AG04449 (cell line): ENCODE measurements around the gene KDM5D.

Experiments used
- CTCF ChIA-PET: fragments of 350-600 bp; formaldehyde crosslinking; extraction: SDS; loops from one replicate; lab custom pipeline; 2021; ENCODE audit warnings: antibody characterized with exemption; lab: Yijun Ruan, JAX
- POLR2A ChIA-PET: fragments of 400-600, 350-600 bp; formaldehyde crosslinking; extraction: SDS; loops from one replicate; lab custom pipeline; 2020; ENCODE audit warnings: antibody characterized with exemption, inconsistent platforms; lab: Yijun Ruan, JAX
- DNase-seq: peaks from one replicate; pipeline ENCODE4 v3.0.0-alpha.2; 2010; ENCODE audit warnings: low read depth, low spot score
- H3K4me3 ChIP-seq: 2 replicates; pipeline ENCODE4 v1.5.1; 2011; ENCODE audit warnings: low read depth, mild to moderate bottlenecking, control low read depth, low read length
- CTCF ChIP-seq: IDR thresholded peaks from one replicate; pipeline ENCODE4 v1.5.1; 2011; ENCODE audit warnings: mild to moderate bottlenecking, moderate library complexity, low read length, control low read depth, inconsistent platforms; ENCODE audit not compliant: insufficient read depth; ENCODE audit errors: missing control alignments

KDM5D gene

GRCh38 chrY:19744381-19745378 is at the start of gene KDM5D:
TSS of gene KDM5D (minus strand) at chrY:19744726. CDS start at chrY:19744534, 192 bp downstream.
- POLR2A ChIA-PET = no interaction called here
- TF ChIP-seq CTCF = no peak
- DNase-seq = peak; percentile 26
- H3K4me3 ChIP-seq = peak within 1 kb of the TSS; percentile 55
- CTCF ChIA-PET = no interaction called here

GRCh38 chrY:19768375-19768774 is 23.8 kb upstream of the KDM5D start:
- CTCF ChIA-PET = no interaction called here
- no peak for TF ChIP-seq CTCF
- POLR2A ChIA-PET = no interaction called here
- H3K4me3 ChIP-seq = no peak overlapping the region
- DNase-seq = no peak

GRCh38 chrY:19743331-19743730 is 1.2 kb downstream of the KDM5D start:
- peak overlapping the region; percentile 55 for H3K4me3 ChIP-seq
- ChIA-PET CTCF (no interaction called here), POLR2A (no interaction called here)
- no peak for TF ChIP-seq CTCF
- no peak for DNase-seq

- DNase-seq = no peak
- no peak overlapping the region for H3K4me3 ChIP-seq
- CTCF ChIA-PET = no interaction called here
- TF ChIP-seq CTCF = no peak
- POLR2A ChIA-PET = no interaction called here
Observed at GRCh38 chrY:19742153-19742552, 2.4 kb downstream of the KDM5D start.

- ChIA-PET POLR2A (no interaction called here), CTCF (no interaction called here)
- TF ChIP-seq CTCF = no peak
- no peak for DNase-seq
- H3K4me3 ChIP-seq = no peak overlapping the region
Observed at GRCh38 chrY:19734425-19734824, 10.1 kb downstream of the KDM5D start.

- ChIA-PET POLR2A (no interaction called here), CTCF (no interaction called here)
- DNase-seq = no peak
- H3K4me3 ChIP-seq = no peak overlapping the region
- TF ChIP-seq CTCF = no peak
Observed at GRCh38 chrY:19717950-19718349, 26.6 kb downstream of the KDM5D start.
